HG02885 (cell line): ENCODE results near the gene UACA.

Experiments used
- ATAC-seq: cut with Tn5 transposase; IDR thresholded peaks from one replicate; pipeline ENCODE4 v1.9.1; 2021; ENCODE audit warnings: mild to moderate bottlenecking; ENCODE audit not compliant: unreplicated experiment, poor library complexity

UACA gene

GRCh38 chr15:70788114-70789049 lies 25.0 kb upstream of the UACA start:
- ATAC-seq = no peak

GRCh38 chr15:70786996-70787395 lies 23.6 kb upstream of the UACA start:
- no peak for ATAC-seq

- ATAC-seq = no peak
These were observed 20.3 kb upstream of the UACA start for GRCh38 chr15:70783610-70784022.

GRCh38 chr15:70783041-70783440 lies 19.7 kb upstream of the UACA start:
- no peak for ATAC-seq

- no peak for ATAC-seq
These were observed 17.9 kb upstream of the UACA start for GRCh38 chr15:70781236-70781635.

GRCh38 chr15:70778258-70779076 lies 15.1 kb upstream of the UACA start:
- ATAC-seq = no peak

- no peak for ATAC-seq
These were observed 14.0 kb upstream of the UACA start for GRCh38 chr15:70777170-70777926.

- no peak for ATAC-seq
These were observed 11.8 kb upstream of the UACA start for GRCh38 chr15:70775160-70775559.

- ATAC-seq = no peak
These were observed 9.0 kb upstream of the UACA start for GRCh38 chr15:70772402-70772801.

GRCh38 chr15:70770863-70771262 lies 7.5 kb upstream of the UACA start:
- no peak for ATAC-seq

GRCh38 chr15:70768257-70768883 lies 5.0 kb upstream of the UACA start:
- ATAC-seq = no peak

- ATAC-seq = no peak
These were observed 4.3 kb upstream of the UACA start for GRCh38 chr15:70767667-70768066.

GRCh38 chr15:70766597-70766996 lies 3.2 kb upstream of the UACA start:
- no peak for ATAC-seq

- no peak for ATAC-seq
These were observed 2.3 kb upstream of the UACA start for GRCh38 chr15:70765504-70766281.

- ATAC-seq = no peak
These were observed 782 bp upstream of the UACA start for GRCh38 chr15:70763950-70764730.

- no peak for ATAC-seq
These were observed 764 bp downstream of the UACA start for GRCh38 chr15:70762469-70763119.

- no peak for ATAC-seq
These were observed 1.4 kb downstream of the UACA start for GRCh38 chr15:70761931-70762468.

- no peak for ATAC-seq
These were observed 2.3 kb downstream of the UACA start for GRCh38 chr15:70761046-70761445.
